PC-3 (cell line): ENCODE data around the gene MAGI2. TPM values are rescaled to one million over a fixed set of nuclear protein-coding genes. Genes with fewer than 3 reads are reported as not detected.

Experiments used
- ATAC-seq: fragments of 200-7000 bp; cut with Tn5 transposase; 2 replicates; pipeline ENCODE4 v1.9.1; 2020; ENCODE audit warnings: mild to moderate bottlenecking, moderate library complexity
- BruUV-seq: library from RNA; stranded (reverse); fragments of 400-500 nt; replicated peaks from 2 replicates; lab custom pipeline; 2021; lab: Mats Ljungman, UMichigan
- CTCF ChIA-PET: fragments of 300-600 bp; sonication (Branson Sonifier 250); formaldehyde crosslinking; loops from one replicate; lab custom pipeline; 2022; ENCODE audit warnings: antibody characterized with exemption; lab: Charles Lee
- POLR2A ChIA-PET: fragments of 300-600 bp; sonication (Branson Sonifier 250); formaldehyde crosslinking; loops from one replicate; lab custom pipeline; 2022; ENCODE audit warnings: antibody characterized with exemption; ENCODE audit not compliant: unreplicated experiment; lab: Charles Lee
- DNase-seq: peaks from one replicate; pipeline ENCODE4 v3.0.0-alpha.2; 2015
- H2AFZ ChIP-seq: fragments of 300-600 bp; sonication (generic); 2 replicates; pipeline ENCODE4 v1.6.0; 2016; ENCODE audit warnings: antibody characterized with exemption, low read length
- H3F3A ChIP-seq: fragments of 300-600 bp; sonication (generic); one replicate; pipeline ENCODE4 v1.6.0; 2017; ENCODE audit warnings: antibody characterized with exemption, low read length, control low read depth, mild to moderate bottlenecking; ENCODE audit not compliant: unreplicated experiment
- H3K27ac ChIP-seq: fragments of 300-600 bp; sonication (generic); 2 replicates; pipeline ENCODE4 v1.5.1; 2016; ENCODE audit warnings: mild to moderate bottlenecking, low read length
- H3K27me3 ChIP-seq: fragments of 300-600 bp; sonication (generic); 2 replicates; pipeline ENCODE4 v1.6.1; 2016; ENCODE audit warnings: low read length, mixed read lengths
- H3K36me3 ChIP-seq: fragments of 300-600 bp; sonication (generic); 2 replicates; pipeline ENCODE4 v1.6.1; 2016; ENCODE audit warnings: low read depth, mixed run types, low read length, mixed read lengths
- H3K4me1 ChIP-seq: fragments of 300-600 bp; sonication (generic); 2 replicates; pipeline ENCODE4 v1.5.1; 2016; ENCODE audit warnings: low read length; ENCODE audit not compliant: insufficient read depth
- H3K4me2 ChIP-seq: fragments of 300-600 bp; sonication (generic); 2 replicates; pipeline ENCODE4 v1.6.0; 2016; ENCODE audit warnings: low read length
- H3K4me3 ChIP-seq: fragments of 300-600 bp; sonication (generic); 2 replicates; pipeline ENCODE4 v1.5.1; 2016; ENCODE audit warnings: mild to moderate bottlenecking, low read length, mixed read lengths
- H3K79me2 ChIP-seq: fragments of 300-600 bp; sonication (generic); 2 replicates; pipeline ENCODE4 v1.6.1; 2017; ENCODE audit warnings: low read length, mixed read lengths
- H3K9ac ChIP-seq: fragments of 300-600 bp; sonication (generic); 2 replicates; pipeline ENCODE4 v1.6.0; 2016; ENCODE audit warnings: mild to moderate bottlenecking, low read length
- H3K9me2 ChIP-seq: fragments of 300-600 bp; sonication (generic); replicated peaks from 2 replicates; pipeline ENCODE4 v1.6.1; 2016; ENCODE audit warnings: mixed run types, low read length, mixed read lengths
- H3K9me3 ChIP-seq: fragments of 300-600 bp; sonication (generic); 2 replicates; pipeline ENCODE4 v1.6.1; 2016; ENCODE audit warnings: low read length, mixed read lengths
- H4K20me1 ChIP-seq: fragments of 300-600 bp; sonication (generic); 2 replicates; pipeline ENCODE4 v1.6.1; 2016; ENCODE audit warnings: low read length, mixed read lengths
- EZH2 ChIP-seq: fragments of 300-600 bp; sonication (generic); IDR thresholded peaks from one replicate; pipeline ENCODE4 v1.6.1; 2017; ENCODE audit warnings: antibody characterized with exemption, mild to moderate bottlenecking, low read length; ENCODE audit not compliant: unreplicated experiment
- EZH2phosphoT487 ChIP-seq: fragments of 300-600 bp; sonication (generic); IDR thresholded peaks from 2 replicates; pipeline ENCODE4 v1.6.1; 2018; ENCODE audit warnings: mild to moderate bottlenecking, antibody characterized with exemption, low read length, borderline replicate concordance
- intact Hi-C: fragments of 100-400 bp; cut with micrococcal nuclease; formaldehyde crosslinking; loops from 2 replicates; pipeline ENCODE4 v1.9.0; 2023
- total RNA-seq: library from RNA; depleted of rRNA; stranded (reverse); fragments of >200 nt; gene quantifications from 2 replicates; pipeline ENCODE4 v1.2.3, GENCODE V29; 2014
- TF ChIP-seq, protein P1 (sequence below): fragments of 300-600 bp; sonication (generic); conservative IDR thresholded peaks from 2 replicates; pipeline ENCODE4 v1.5.1; 2017; ENCODE audit warnings: antibody characterized with exemption, low read depth, mild to moderate bottlenecking, low read length

MAGI2 gene
- total RNA-seq, 1 experiment from 2014 or later: not detected

DNA sequence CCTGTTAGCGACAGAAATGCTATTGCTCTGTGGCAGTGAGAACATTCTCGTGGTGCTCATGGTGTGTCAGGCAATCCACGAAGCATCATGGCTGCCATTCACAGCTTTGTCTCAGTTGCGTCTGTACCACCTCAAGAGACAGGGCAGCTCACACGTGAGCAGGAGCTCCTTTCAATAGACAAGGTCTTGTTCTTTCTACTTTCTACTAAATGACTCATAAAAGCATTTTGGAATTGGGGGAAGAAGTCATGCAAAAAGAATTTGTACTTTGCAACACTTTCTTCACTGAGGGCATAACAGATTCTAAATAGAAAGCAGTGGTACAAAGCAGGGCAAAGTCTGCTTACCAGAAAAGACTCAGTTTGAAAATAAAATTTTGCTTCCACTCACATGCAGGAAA is 1016.3 kb downstream of the MAGI2 start:
- Histone ChIP-seq H3K36me3 (no peaks in the 10 kb centered on the region), H3K4me1 (no peaks in the 10 kb centered on the region), H3K9me2 (no peaks in the 10 kb centered on the region), H3K27ac (no peak overlapping the region), H3K9ac (no peak overlapping the region), H3K4me2 (no peak overlapping the region), H3K79me2 (no peaks in the 10 kb centered on the region), H4K20me1 (no peaks in the 10 kb centered on the region), H3K9me3 (no peaks in the 10 kb centered on the region), H3K27me3 (peaks cover 43% of the 10 kb centered on the region), H3F3A (no peaks in the 10 kb centered on the region), H3K4me3 (no peak overlapping the region), H2AFZ (no peak overlapping the region)
- ChIA-PET CTCF (no interaction called here), POLR2A (no interaction called here)
- TF ChIP-seq, protein P1, sequence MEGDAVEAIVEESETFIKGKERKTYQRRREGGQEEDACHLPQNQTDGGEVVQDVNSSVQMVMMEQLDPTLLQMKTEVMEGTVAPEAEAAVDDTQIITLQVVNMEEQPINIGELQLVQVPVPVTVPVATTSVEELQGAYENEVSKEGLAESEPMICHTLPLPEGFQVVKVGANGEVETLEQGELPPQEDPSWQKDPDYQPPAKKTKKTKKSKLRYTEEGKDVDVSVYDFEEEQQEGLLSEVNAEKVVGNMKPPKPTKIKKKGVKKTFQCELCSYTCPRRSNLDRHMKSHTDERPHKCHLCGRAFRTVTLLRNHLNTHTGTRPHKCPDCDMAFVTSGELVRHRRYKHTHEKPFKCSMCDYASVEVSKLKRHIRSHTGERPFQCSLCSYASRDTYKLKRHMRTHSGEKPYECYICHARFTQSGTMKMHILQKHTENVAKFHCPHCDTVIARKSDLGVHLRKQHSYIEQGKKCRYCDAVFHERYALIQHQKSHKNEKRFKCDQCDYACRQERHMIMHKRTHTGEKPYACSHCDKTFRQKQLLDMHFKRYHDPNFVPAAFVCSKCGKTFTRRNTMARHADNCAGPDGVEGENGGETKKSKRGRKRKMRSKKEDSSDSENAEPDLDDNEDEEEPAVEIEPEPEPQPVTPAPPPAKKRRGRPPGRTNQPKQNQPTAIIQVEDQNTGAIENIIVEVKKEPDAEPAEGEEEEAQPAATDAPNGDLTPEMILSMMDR: no peak
- TF ChIP-seq EZH2 (no peak), EZH2phosphoT487 (no peak)
- no peak for ATAC-seq
- BruUV-seq: no TSS peak
- DNase-seq: no peak
- intact Hi-C loops: no loop called here

DNA sequence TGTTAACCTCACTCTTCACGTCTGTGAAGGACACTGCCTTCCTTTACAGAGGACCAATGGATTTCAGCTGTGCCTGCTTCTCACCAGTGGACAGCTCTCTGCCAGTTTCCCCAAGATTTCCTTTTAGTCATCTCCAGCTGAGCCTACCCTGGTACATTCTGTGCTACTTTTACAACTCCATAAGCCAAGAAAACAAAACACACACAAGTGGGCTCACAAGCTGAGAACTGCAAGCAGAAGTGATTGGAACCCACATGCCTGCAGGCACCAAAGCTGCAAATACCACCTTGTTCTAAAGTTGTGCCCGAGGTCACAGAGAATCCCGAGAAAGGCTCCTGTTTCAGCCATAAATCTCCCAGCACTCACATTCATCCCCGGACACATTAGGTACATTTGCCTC is 1018.1 kb downstream of the MAGI2 start:
- ChIA-PET CTCF (no interaction called here), POLR2A (no interaction called here)
- Histone ChIP-seq H3K79me2 (no peaks in the 10 kb centered on the region), H2AFZ (no peak overlapping the region), H3F3A (no peaks in the 10 kb centered on the region), H3K27me3 (peaks cover 54% of the 10 kb centered on the region), H4K20me1 (no peaks in the 10 kb centered on the region), H3K4me1 (no peaks in the 10 kb centered on the region), H3K27ac (no peak overlapping the region), H3K4me2 (no peak overlapping the region), H3K9ac (no peak overlapping the region), H3K9me2 (no peaks in the 10 kb centered on the region), H3K4me3 (no peak overlapping the region), H3K36me3 (no peaks in the 10 kb centered on the region), H3K9me3 (no peaks in the 10 kb centered on the region)
- no peak for ATAC-seq
- no TSS peak for BruUV-seq
- TF ChIP-seq EZH2phosphoT487: no peak
- TF ChIP-seq, protein P1: no peak
- no peak for TF ChIP-seq EZH2
- DNase-seq: no peak
- intact Hi-C loops: no loop called here

DNA sequence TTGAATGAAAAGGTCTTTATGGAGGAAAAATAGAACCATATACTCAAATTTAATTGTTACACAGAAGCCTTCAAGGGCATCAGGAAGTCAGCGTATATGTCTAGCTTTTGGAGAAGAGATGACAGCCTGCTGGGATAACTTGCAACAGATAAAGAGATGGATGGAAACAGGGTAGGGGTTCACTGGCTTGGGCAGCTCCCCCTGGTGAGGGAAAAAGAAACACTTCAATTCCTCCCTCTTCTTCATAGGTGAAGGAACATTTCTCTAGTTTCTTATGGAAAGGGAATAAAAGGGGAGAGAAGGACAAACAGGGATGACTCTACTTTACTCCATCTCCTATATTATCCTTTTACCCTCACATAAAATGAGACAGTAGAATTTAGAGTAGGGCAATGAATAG is 1019.2 kb downstream of the MAGI2 start:
- intact Hi-C loops: loop anchor here (1.0 kb wide), 1 partner anchor 300 kb away; no protein-coding TSS in a partner anchor
- BruUV-seq: no TSS peak
- peak; percentile 37; the same call in 1 of the 2 replicates for ATAC-seq

More for the DNA sequence above, 1019.2 kb downstream of the MAGI2 start:
- Histone ChIP-seq H3K4me1 (no peaks in the 10 kb centered on the region), H3K4me3 (no peak overlapping the region), H3K79me2 (no peaks in the 10 kb centered on the region), H3K27ac (no peak overlapping the region), H3F3A (no peaks in the 10 kb centered on the region), H3K4me2 (no peak overlapping the region), H2AFZ (no peak overlapping the region), H4K20me1 (no peaks in the 10 kb centered on the region), H3K9ac (no peak overlapping the region), H3K9me2 (no peaks in the 10 kb centered on the region), H3K27me3 (peaks cover 51% of the 10 kb centered on the region), H3K36me3 (no peaks in the 10 kb centered on the region), H3K9me3 (no peaks in the 10 kb centered on the region)
- no peak for DNase-seq
- no peak for TF ChIP-seq EZH2phosphoT487
- TF ChIP-seq, protein P1: peak; percentile 39; the same call in 1 of the 2 replicates
- CTCF ChIA-PET: no interaction called here
- POLR2A ChIA-PET: no interaction called here
